ENCODE data around the gene BDKRB2. TPM values are rescaled to one million over a fixed set of nuclear protein-coding genes. Genes with fewer than 3 reads are reported as not detected.

Gene BDKRB2
- total RNA-seq, 1 experiment from 2014 or later = 0.15 TPM

- Histone ChIP-seq H2BK5ac (ENCODE audit: insufficient read length, low read length) (no peak overlapping the region), H2BK120ac (ENCODE audit: low read depth, low read length, poor library complexity, severe bottlenecking) (no peak overlapping the region), H3K79me1 (ENCODE audit: insufficient read depth, low read depth, low read length, poor library complexity, severe bottlenecking) (no peaks in the 10 kb centered on the region), H3K4me2 (ENCODE audit: insufficient read depth, insufficient read length, low read length) (no peak overlapping the region), H3T11ph (ENCODE audit: low read length) (no peak overlapping the region), H2AFZ (ENCODE audit: low read length) (no peak overlapping the region), H4K91ac (ENCODE audit: insufficient read length, low read depth, low read length) (no peak overlapping the region), H4K8ac (replicated peaks; ENCODE audit: insufficient read length, low read depth, low read length) (no peak overlapping the region), H3K18ac (ENCODE audit: insufficient read length, low read depth, low read length) (no peak overlapping the region), H2AK5ac (ENCODE audit: insufficient read length, low read length) (no peak overlapping the region), H3K4me1 (ENCODE audit: insufficient read depth, low read length) (peaks cover 6% of the 10 kb centered on the region), H3K23ac (ENCODE audit: insufficient read length, low read depth, low read length) (no peak overlapping the region), H3K27ac (ENCODE audit: insufficient read length, low read depth, low read length) (no peak overlapping the region), H3K23me2 (ENCODE audit: insufficient read length, low read depth, low read length, poor library complexity, severe bottlenecking) (no peaks in the 10 kb centered on the region), H3K79me2 (ENCODE audit: insufficient read depth, low read length) (no peaks in the 10 kb centered on the region), H3K9ac (ENCODE audit: extremely low read depth, insufficient read length, low read length) (no peak overlapping the region), H3K27me3 (ENCODE audit: insufficient read depth, low read length) (no peaks in the 10 kb centered on the region), H3K9me3 (ENCODE audit: control insufficient read depth, low read depth, low read length) (peaks cover 3% of the 10 kb centered on the region), H3K56ac (ENCODE audit: insufficient read length, low read depth, low read length) (no peak overlapping the region), H3K4ac (ENCODE audit: low read depth, low read length) (no peak overlapping the region), H4K20me1 (ENCODE audit: control insufficient read depth, insufficient read depth, insufficient read length) (no peaks in the 10 kb centered on the region), H2BK20ac (ENCODE audit: low read depth, low read length, poor library complexity, severe bottlenecking) (no peak overlapping the region), H2BK12ac (ENCODE audit: insufficient read length, low read depth, low read length) (no peak overlapping the region), H2BK15ac (ENCODE audit: low read depth, low read length) (no peak overlapping the region), H4K5ac (ENCODE audit: insufficient read length, low read depth, low read length) (no peak overlapping the region), H3K14ac (ENCODE audit: insufficient read depth, low read length) (no peak overlapping the region)
- Mint-ChIP-seq H3K36me3 (ENCODE audit: insufficient read depth in 1 of 3, low read depth in 3 of 3) (peaks cover 0 to under 1% (median 0%) of the 10 kb centered on the region in 3 experiments; a peak in 1 of 7 replicates), H3K27me3 (ENCODE audit: low read depth) (no peaks in the 10 kb centered on the region), H3K27ac (peak overlapping the region in 1 of 3 experiments; percentile 39; a peak in 2 of 7 replicates), H3K4me1 (peaks cover 14 to 19% of the 10 kb centered on the region in 2 experiments), H3K9me3 (peaks cover 0 to 2% of the 10 kb centered on the region in 2 experiments; a peak in 3 of 5 replicates), H3K4me3 (no peak overlapping the region)
- WGBS (ENCODE audit: extremely low coverage, insufficient read length, low lambda C conversion rate) = no CpG with 5 or more reads among the region's 3 CpGs
- DNase-seq = no peak
- TF ChIP-seq CTCF (conservative IDR thresholded peaks at IDR 0.05) = no peak
Observed at GRCh38 chr14:96233661-96234060, 29.0 kb downstream of the BDKRB2 start.
